Activated T-helper 1 cell treated with anti-CD3 and anti-CD28 coated beads, Interleukin-12 subunit alpha, Interleukin-12 subunit beta, Interleukin-2, Interleukin-4 antibody, amounts not matched to agents 30 ng/mL and 10 ng/mL and 1 ng/mL, durations not matched to agents 14 hours and 24 hours and 36 hours (primary cell): ENCODE data around the gene MRPS34. TPM values are rescaled to one million over a fixed set of nuclear protein-coding genes. Genes with fewer than 3 reads are reported as not detected.
"Not testable (repeated sequence)": the region's sequence is repeated elsewhere in the genome, so short reads cannot be mapped to it uniquely, and the experiment has no call there.

Experiments used
- DNase-seq: peaks from one replicate; pipeline ENCODE4 v3.0.0; 2021; ENCODE audit warnings: low spot score
- H3K27ac Mint-ChIP-seq: one replicate; pipeline ENCODE4 v1.8.0; 2021; ENCODE audit warnings: mild to moderate bottlenecking, mixed read lengths
- H3K27me3 Mint-ChIP-seq: one replicate; pipeline ENCODE4 v1.8.0; 2022; ENCODE audit warnings: mild to moderate bottlenecking, moderate library complexity, mixed read lengths; ENCODE audit not compliant: insufficient read depth
- H3K36me3 Mint-ChIP-seq: one replicate; pipeline ENCODE4 v1.8.0; 2021; ENCODE audit warnings: low read depth, mixed read lengths
- H3K4me1 Mint-ChIP-seq: one replicate; pipeline ENCODE4 v1.8.0; 2021; ENCODE audit warnings: low read depth, mixed read lengths
- H3K4me3 Mint-ChIP-seq: one replicate; pipeline ENCODE4 v1.8.0; 2021; ENCODE audit warnings: mild to moderate bottlenecking, moderate library complexity, mixed read lengths
- H3K9me3 Mint-ChIP-seq: one replicate; pipeline ENCODE4 v1.8.0; 2021; ENCODE audit warnings: mixed read lengths
- intact Hi-C: fragments of 100-400 bp; cut with micrococcal nuclease; formaldehyde crosslinking; loops from one replicate; pipeline ENCODE4 v1.15.1; 2024
- total RNA-seq: library from RNA; stranded (reverse); gene quantifications from 2 replicates; pipeline ENCODE4 v1.2.3, GENCODE V29; 2022

MRPS34 gene
- total RNA-seq, 1 donor from 2014 or later: 209 TPM

- H3K4me3 Mint-ChIP-seq: no peak overlapping the region
- H3K9me3 Mint-ChIP-seq: no peaks in the 10 kb centered on the region
- H3K4me1 Mint-ChIP-seq: peaks cover 8% of the 10 kb centered on the region
- no peak overlapping the region for H3K27ac Mint-ChIP-seq
- peaks cover 15% of the 10 kb centered on the region for H3K36me3 Mint-ChIP-seq
- intact Hi-C loops: loop anchor here (5.0 kb wide), 1 partner anchor 115 kb away; no protein-coding TSS in a partner anchor
- no peaks in the 10 kb centered on the region for H3K27me3 Mint-ChIP-seq
- peak; percentile 22 for DNase-seq
These were observed 39.8 kb upstream of the MRPS34 start for GRCh38 chr16:1812732-1813163.

- Mint-ChIP-seq H3K27me3 (no peaks in the 10 kb centered on the region), H3K4me3 (no peak overlapping the region), H3K9me3 (no peaks in the 10 kb centered on the region), H3K36me3 (peaks cover 14% of the 10 kb centered on the region), H3K27ac (no peak overlapping the region), H3K4me1 (peaks cover 8% of the 10 kb centered on the region)
- no peak for DNase-seq
- intact Hi-C loops: loop anchor here (5.0 kb wide), 1 partner anchor 117 kb away; no protein-coding TSS in a partner anchor
These were observed 37.6 kb upstream of the MRPS34 start for GRCh38 chr16:1810536-1810935.

DNA sequence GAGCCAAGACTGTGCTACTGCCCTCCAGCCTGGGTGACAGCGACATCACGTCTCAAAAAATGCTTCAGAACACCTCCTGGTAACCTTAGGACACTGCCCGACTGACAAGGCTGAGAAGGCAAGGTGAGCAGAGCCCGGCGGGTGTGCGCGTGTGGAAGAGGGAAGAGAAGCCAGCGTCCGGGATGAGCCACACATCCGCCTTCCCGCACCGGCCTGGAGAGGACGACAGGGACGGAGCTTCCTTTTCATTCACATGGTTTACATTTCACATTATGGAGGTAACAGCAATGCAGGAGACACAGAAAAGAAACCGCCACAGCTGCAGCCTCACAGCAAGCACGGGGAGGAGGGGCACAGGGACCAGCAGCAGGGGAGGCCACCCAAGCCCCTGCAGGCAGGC, 37.2 kb upstream of the MRPS34 start:
- DNase-seq: no peak
- no peaks in the 10 kb centered on the region for H3K27me3 Mint-ChIP-seq
- intact Hi-C loops: loop anchor here (5.0 kb wide), 1 partner anchor 117 kb away; no protein-coding TSS in a partner anchor
- H3K4me1 Mint-ChIP-seq: peaks cover 8% of the 10 kb centered on the region
- H3K36me3 Mint-ChIP-seq: peaks cover 10% of the 10 kb centered on the region
- no peak overlapping the region for H3K4me3 Mint-ChIP-seq
- no peaks in the 10 kb centered on the region for H3K9me3 Mint-ChIP-seq
- H3K27ac Mint-ChIP-seq: no peak overlapping the region

- H3K4me3 Mint-ChIP-seq: no peak overlapping the region
- no peak for DNase-seq
- no peak overlapping the region for H3K27ac Mint-ChIP-seq
- H3K27me3 Mint-ChIP-seq: no peaks in the 10 kb centered on the region
- intact Hi-C loops: no loop called here
- H3K36me3 Mint-ChIP-seq: peaks cover 7% of the 10 kb centered on the region
- H3K9me3 Mint-ChIP-seq: no peaks in the 10 kb centered on the region
- peaks cover 8% of the 10 kb centered on the region for H3K4me1 Mint-ChIP-seq
These were observed 36.4 kb upstream of the MRPS34 start for GRCh38 chr16:1809281-1809801.

DNA sequence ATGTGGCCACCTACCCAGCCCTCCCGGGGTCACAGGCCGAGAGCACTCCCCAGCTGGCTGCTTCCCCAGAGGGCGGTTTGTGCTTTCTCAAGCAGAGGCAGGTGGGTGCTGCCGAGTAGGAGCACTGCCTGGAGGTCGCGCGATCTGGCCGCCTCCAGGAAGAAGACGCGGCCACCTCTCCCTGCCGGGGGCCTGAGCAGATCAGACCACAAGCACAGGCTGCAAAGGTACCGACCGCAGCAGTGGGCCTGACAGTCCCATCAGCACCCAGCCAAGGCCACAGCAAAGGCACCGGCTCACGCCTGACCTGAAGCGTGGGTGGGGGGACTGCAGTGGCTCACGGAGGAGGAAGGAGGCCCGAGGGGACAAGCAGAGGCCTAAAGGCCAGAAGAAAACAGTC, 35.8 kb upstream of the MRPS34 start:
- intact Hi-C loops: no loop called here
- H3K4me1 Mint-ChIP-seq: peaks cover 8% of the 10 kb centered on the region
- no peaks in the 10 kb centered on the region for H3K27me3 Mint-ChIP-seq
- no peak for DNase-seq
- H3K9me3 Mint-ChIP-seq: no peaks in the 10 kb centered on the region
- H3K36me3 Mint-ChIP-seq: peaks cover 7% of the 10 kb centered on the region
- H3K4me3 Mint-ChIP-seq: no peak overlapping the region
- H3K27ac Mint-ChIP-seq: no peak overlapping the region

DNA sequence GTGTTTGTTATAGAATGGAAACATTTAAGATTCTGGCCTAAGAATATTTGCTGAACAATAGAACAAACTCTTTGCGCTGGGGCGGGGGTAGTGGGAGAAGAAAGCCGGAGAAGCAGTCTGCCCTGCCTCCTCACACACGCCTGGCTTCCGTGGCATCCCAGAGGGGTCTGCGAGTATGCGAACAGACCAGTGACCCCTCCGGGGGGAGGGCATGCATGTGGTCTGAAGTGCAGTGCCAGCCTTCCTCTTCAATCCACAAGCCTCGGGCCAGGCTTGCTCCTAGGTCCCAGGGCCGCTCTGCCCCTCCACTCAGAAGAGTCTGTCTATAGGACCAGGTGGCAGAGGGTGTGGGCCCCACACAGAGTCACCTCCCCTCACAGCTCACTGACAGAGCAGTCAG, 34.7 kb upstream of the MRPS34 start:
- no peak for DNase-seq
- H3K4me1 Mint-ChIP-seq: no peaks in the 10 kb centered on the region
- H3K36me3 Mint-ChIP-seq: peaks cover 4% of the 10 kb centered on the region
- H3K4me3 Mint-ChIP-seq: no peak overlapping the region
- no peaks in the 10 kb centered on the region for H3K27me3 Mint-ChIP-seq
- no peaks in the 10 kb centered on the region for H3K9me3 Mint-ChIP-seq
- intact Hi-C loops: no loop called here
- no peak overlapping the region for H3K27ac Mint-ChIP-seq

GRCh38 chr16:1800701-1801100, 27.8 kb upstream of the MRPS34 start:
- intact Hi-C loops: no loop called here
- no peaks in the 10 kb centered on the region for H3K27me3 Mint-ChIP-seq
- H3K36me3 Mint-ChIP-seq: no peaks in the 10 kb centered on the region
- H3K27ac Mint-ChIP-seq: no peak overlapping the region
- no peak for DNase-seq
- H3K4me3 Mint-ChIP-seq: no peak overlapping the region
- peaks cover 24% of the 10 kb centered on the region for H3K9me3 Mint-ChIP-seq
- no peaks in the 10 kb centered on the region for H3K4me1 Mint-ChIP-seq

DNA sequence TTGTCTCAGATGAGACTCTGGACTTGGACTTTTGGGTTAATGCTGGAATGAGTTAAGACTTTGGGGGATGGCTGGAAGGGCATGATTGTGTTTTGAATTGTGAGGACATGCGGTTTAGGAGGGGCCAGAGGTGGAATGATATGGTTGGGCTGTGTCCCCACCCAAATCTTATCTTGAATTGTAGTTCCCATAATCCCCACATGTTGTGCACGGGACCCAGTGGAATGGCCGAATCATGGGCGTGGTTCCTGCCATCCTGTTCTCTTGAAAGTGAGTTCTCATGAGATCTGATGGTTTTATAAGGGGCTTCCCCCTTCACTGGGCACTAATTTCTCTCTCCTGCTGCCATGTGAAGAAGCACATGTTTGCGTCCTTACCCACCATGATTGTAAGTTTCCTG, 26.3 kb upstream of the MRPS34 start:
- H3K27ac Mint-ChIP-seq, intact Hi-C loops, H3K4me3 Mint-ChIP-seq: not testable (repeated sequence)

GRCh38 chr16:1794908-1795666, 22.2 kb upstream of the MRPS34 start:
- no peaks in the 10 kb centered on the region for H3K27me3 Mint-ChIP-seq
- intact Hi-C loops: no loop called here
- H3K27ac Mint-ChIP-seq: no peak overlapping the region

More for the DNA sequence above, 26.3 kb upstream of the MRPS34 start:
- DNase-seq, H3K4me1 Mint-ChIP-seq, H3K36me3 Mint-ChIP-seq, H3K27me3 Mint-ChIP-seq: not testable (repeated sequence)
- peaks cover 24% of the 10 kb centered on the region for H3K9me3 Mint-ChIP-seq

GRCh38 chr16:1794221-1794871, 21.4 kb upstream of the MRPS34 start:
- intact Hi-C loops: no loop called here
- H3K4me1 Mint-ChIP-seq: no peaks in the 10 kb centered on the region
- H3K36me3 Mint-ChIP-seq: no peaks in the 10 kb centered on the region
- H3K27me3 Mint-ChIP-seq: no peaks in the 10 kb centered on the region
- peaks cover 11% of the 10 kb centered on the region for H3K9me3 Mint-ChIP-seq
- H3K4me3 Mint-ChIP-seq: no peak overlapping the region
- no peak for DNase-seq
- H3K27ac Mint-ChIP-seq: no peak overlapping the region

More at GRCh38 chr16:1794908-1795666, 22.2 kb upstream of the MRPS34 start:
- Mint-ChIP-seq H3K36me3 (no peaks in the 10 kb centered on the region), H3K4me1 (no peaks in the 10 kb centered on the region), H3K4me3 (no peak overlapping the region), H3K9me3 (peaks cover 19% of the 10 kb centered on the region)
- no peak for DNase-seq

DNA sequence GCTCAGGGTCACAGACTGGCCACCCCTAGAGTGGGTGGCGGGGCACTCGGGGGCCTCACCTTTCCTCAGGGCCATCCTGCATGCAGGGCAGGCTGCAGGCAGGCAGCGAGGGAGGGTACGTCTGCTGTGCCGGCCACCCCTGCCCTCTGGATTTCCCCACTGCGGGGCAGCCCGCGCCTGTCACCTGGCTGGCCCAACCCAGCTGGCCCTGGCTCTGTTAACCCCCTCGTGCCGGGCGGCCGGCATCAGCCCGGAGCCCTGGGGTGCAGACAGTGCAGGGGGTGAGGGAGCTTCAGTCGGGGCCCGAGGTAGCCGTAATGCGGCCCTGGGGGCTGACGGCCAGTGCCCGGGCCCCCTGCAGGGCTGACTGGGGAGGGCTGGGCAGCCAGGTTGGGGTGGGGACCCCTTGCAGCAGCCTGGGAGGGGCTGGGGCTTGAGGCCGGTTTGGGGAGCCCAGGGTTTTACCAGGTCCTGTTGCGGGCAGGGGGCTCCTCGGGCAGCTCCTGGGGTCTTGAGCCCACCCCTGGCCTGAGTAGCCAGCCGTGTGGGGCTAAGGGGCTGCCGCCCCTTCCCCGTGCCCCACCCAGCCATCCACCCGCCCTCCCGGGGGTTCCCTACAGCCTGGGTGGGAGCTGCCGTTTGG, 20.8 kb upstream of the MRPS34 start, which contains the start of gene IGFALS:
Gene IGFALS (minus strand): TSS at position 128 of the 643 bp plus-strand sequence. CDS start 53 bp downstream, at position 75.
- Mint-ChIP-seq H3K36me3 (peaks cover 2% of the 10 kb centered on the region), H3K4me1 (no peaks in the 10 kb centered on the region), H3K9me3 (peaks cover 5% of the 10 kb centered on the region), H3K27me3 (no peaks in the 10 kb centered on the region), H3K4me3 (no peak within 1 kb of the TSS), H3K27ac (no peak within 1 kb of the TSS)
- intact Hi-C loops: no loop called here
- no peak for DNase-seq

GRCh38 chr16:1792836-1793577, 20.1 kb upstream of the MRPS34 start:
- intact Hi-C loops: no loop called here
- DNase-seq: no peak
- Mint-ChIP-seq H3K36me3 (peaks cover 2% of the 10 kb centered on the region), H3K27me3 (no peaks in the 10 kb centered on the region), H3K27ac (no peak overlapping the region), H3K4me3 (no peak overlapping the region), H3K4me1 (no peaks in the 10 kb centered on the region), H3K9me3 (peaks cover 5% of the 10 kb centered on the region)
